Measurements from ENCODE around the gene SCGB1C1.

Gene SCGB1C1

DNA sequence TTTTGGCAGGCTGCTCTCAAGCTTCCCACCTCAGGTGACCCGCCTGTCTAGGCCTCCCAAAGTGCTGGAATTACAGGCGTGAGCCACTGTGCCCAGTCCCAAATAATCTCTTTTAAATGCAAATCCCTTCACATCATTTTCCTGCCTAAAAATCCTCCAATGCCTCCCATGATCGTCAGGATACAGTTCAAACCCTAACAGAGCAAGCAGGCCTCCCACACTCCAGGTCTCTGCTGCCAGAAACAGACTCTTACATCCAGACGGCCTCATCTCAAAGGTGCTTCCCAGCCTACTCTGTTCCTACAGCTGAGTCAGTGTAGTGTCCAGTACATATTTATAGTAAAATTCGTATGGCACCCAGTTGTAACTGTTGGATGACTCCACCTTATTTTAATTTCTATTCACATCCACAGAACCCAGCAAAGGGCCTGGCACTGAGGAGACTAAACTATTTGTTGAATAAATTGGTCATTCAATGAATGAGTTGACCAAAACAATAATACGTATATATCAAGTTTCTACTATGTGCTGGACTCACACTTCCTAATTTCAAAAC lies 35.0 kb downstream of the SCGB1C1 start:
- no peak overlapping the region for H3K23ac ChIP-seq (ENCODE audit: low read length)
- H2BK120ac ChIP-seq (ENCODE audit: insufficient read depth, low read length, poor library complexity) = no peak overlapping the region
- no CpG with 5 or more reads among the region's 6 CpGs for whole genome bisulfite sequencing (ENCODE audit: extremely low coverage, insufficient coverage, insufficient read length)
- no peaks in the 10 kb centered on the region for H3K4me1 ChIP-seq (ENCODE audit: control insufficient read depth in 1 of 2, insufficient read depth in 2 of 2, low read length in 2 of 2)
- no peak overlapping the region for H2BK5ac ChIP-seq (ENCODE audit: low read depth, low read length, poor library complexity)
- H2BK12ac ChIP-seq (ENCODE audit: low read length) = no peak overlapping the region
- DNase-seq = no peak
- H3K79me2 ChIP-seq (ENCODE audit: control insufficient read depth, insufficient read depth, low read length, poor library complexity) = no peaks in the 10 kb centered on the region
- H3K4me3 ChIP-seq (ENCODE audit: low read depth, low read length) = no peak overlapping the region
- H2AK5ac ChIP-seq (ENCODE audit: low read length) = no peak overlapping the region
- H3K9ac ChIP-seq (ENCODE audit: low read length) = no peak overlapping the region
- no peaks in the 10 kb centered on the region for H3K9me3 ChIP-seq (ENCODE audit: insufficient read depth, low read depth, low read length)
- no peaks in the 10 kb centered on the region for H3K27me3 ChIP-seq (ENCODE audit: insufficient read depth, low read length)
- H3K18ac ChIP-seq (ENCODE audit: low read length) = no peak overlapping the region
- no peak overlapping the region for H4K8ac ChIP-seq (ENCODE audit: low read depth, low read length)
- H3K4me2 ChIP-seq (ENCODE audit: low read length) = no peak overlapping the region
- H3K27ac ChIP-seq (ENCODE audit: low read depth, low read length) = no peak overlapping the region
- H3K79me1 ChIP-seq (ENCODE audit: low read length) = no peaks in the 10 kb centered on the region
- no peak overlapping the region for H3K14ac ChIP-seq (ENCODE audit: low read length)
- no peak overlapping the region for H2AFZ ChIP-seq (ENCODE audit: insufficient read depth, low read length, poor library complexity)
- no peak overlapping the region for H3K4ac ChIP-seq (ENCODE audit: low read depth, low read length)
- no peak overlapping the region for H4K91ac ChIP-seq (ENCODE audit: low read depth, low read length)
- peaks cover 0 to 4% of the 10 kb centered on the region in 2 experiments for H3K36me3 ChIP-seq (ENCODE audit: control insufficient read depth in 1 of 2, insufficient read depth in 2 of 2, low read length in 2 of 2)
- no peak overlapping the region for H4K12ac ChIP-seq (ENCODE audit: low read depth, low read length)

GRCh38 chr11:230431-230830 lies 37.6 kb downstream of the SCGB1C1 start:
- Histone ChIP-seq H4K12ac (ENCODE audit: low read depth, low read length) (no peak overlapping the region), H3K4me2 (ENCODE audit: low read length) (no peak overlapping the region)

DNA sequence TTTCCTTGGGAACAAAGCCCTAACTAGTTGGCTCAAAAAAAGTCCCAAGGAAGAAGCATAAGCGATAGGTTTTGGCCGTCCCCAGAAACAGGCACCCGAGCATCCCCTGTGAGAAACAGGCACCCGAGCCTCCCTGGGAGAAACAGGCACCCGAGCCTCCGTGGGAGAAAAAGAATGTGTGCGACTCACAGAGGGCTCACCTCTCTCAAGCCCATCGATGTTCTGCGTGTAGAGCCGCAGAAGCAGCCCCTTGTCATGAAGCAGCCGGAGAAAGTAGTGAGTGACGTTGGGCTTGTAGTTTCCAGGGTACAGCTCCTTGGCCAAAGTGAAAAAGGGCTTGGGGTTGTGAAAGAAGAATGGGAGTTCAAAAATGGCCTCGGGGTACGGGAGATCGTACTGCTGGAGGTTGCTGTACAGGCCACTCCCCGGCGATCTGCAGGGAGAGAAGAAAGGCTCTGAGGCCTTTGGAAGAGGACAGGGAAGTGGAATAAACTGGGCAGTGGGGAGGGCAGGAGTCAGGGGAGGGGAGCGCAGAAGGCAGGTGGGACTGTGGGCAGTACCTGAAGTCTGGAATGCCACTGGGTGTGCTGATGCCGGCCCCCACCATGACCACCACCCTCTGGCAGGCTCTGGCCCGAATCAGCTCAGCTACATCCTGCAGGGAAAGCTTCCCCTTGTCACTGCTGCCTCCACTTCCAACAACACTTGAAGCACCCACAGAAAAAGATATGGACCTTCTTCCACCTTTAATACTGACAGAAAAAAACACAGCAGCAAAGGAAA lies 40.1 kb downstream of the SCGB1C1 start:
- Histone ChIP-seq H3K18ac (ENCODE audit: low read length) (no peak overlapping the region), H3K36me3 (ENCODE audit: control insufficient read depth in 1 of 2, insufficient read depth in 2 of 2, low read length in 2 of 2) (peaks cover 0 to 4% of the 10 kb centered on the region in 2 experiments), H3K4me3 (ENCODE audit: low read depth, low read length) (no peak overlapping the region), H3K79me2 (ENCODE audit: control insufficient read depth, insufficient read depth, low read length, poor library complexity) (peaks cover 13% of the 10 kb centered on the region), H3K79me1 (ENCODE audit: low read length) (peaks cover 11% of the 10 kb centered on the region), H4K91ac (ENCODE audit: low read depth, low read length) (no peak overlapping the region), H3K9me3 (ENCODE audit: insufficient read depth, low read depth, low read length) (no peaks in the 10 kb centered on the region), H3K14ac (ENCODE audit: low read length) (no peak overlapping the region), H3K4ac (ENCODE audit: low read depth, low read length) (no peak overlapping the region), H3K4me2 (ENCODE audit: low read length) (no peak overlapping the region), H2AK5ac (ENCODE audit: low read length) (no peak overlapping the region), H2AFZ (ENCODE audit: insufficient read depth, low read length, poor library complexity) (no peak overlapping the region), H2BK5ac (ENCODE audit: low read depth, low read length, poor library complexity) (no peak overlapping the region), H3K27ac (ENCODE audit: low read depth, low read length) (no peak overlapping the region), H3K9ac (ENCODE audit: low read length) (no peak overlapping the region), H4K12ac (ENCODE audit: low read depth, low read length) (no peak overlapping the region), H2BK120ac (ENCODE audit: insufficient read depth, low read length, poor library complexity) (no peak overlapping the region), H2BK12ac (ENCODE audit: low read length) (peak overlapping the region; percentile 16), H4K8ac (ENCODE audit: low read depth, low read length) (no peak overlapping the region), H3K23ac (ENCODE audit: low read length) (no peak overlapping the region), H3K27me3 (ENCODE audit: insufficient read depth, low read length) (no peaks in the 10 kb centered on the region), H3K4me1 (ENCODE audit: control insufficient read depth in 1 of 2, insufficient read depth in 2 of 2, low read length in 2 of 2) (peaks cover 0 to 6% of the 10 kb centered on the region in 2 experiments)
- no peak for DNase-seq
- WGBS (ENCODE audit: extremely low coverage, insufficient coverage, insufficient read length) = no CpG with 5 or more reads among the region's 20 CpGs

More at GRCh38 chr11:230431-230830, 37.6 kb downstream of the SCGB1C1 start:
- Histone ChIP-seq H3K27ac (ENCODE audit: low read depth, low read length) (no peak overlapping the region), H3K9ac (ENCODE audit: low read length) (no peak overlapping the region), H4K91ac (ENCODE audit: low read depth, low read length) (no peak overlapping the region), H4K8ac (ENCODE audit: low read depth, low read length) (no peak overlapping the region), H3K36me3 (ENCODE audit: control insufficient read depth in 1 of 2, insufficient read depth in 2 of 2, low read length in 2 of 2) (peaks cover 0 to 4% of the 10 kb centered on the region in 2 experiments), H3K79me1 (ENCODE audit: low read length) (no peaks in the 10 kb centered on the region), H3K18ac (ENCODE audit: low read length) (no peak overlapping the region), H3K4me1 (ENCODE audit: control insufficient read depth in 1 of 2, insufficient read depth in 2 of 2, low read length in 2 of 2) (peaks cover 0 to 4% of the 10 kb centered on the region in 2 experiments), H3K9me3 (ENCODE audit: insufficient read depth, low read depth, low read length) (no peaks in the 10 kb centered on the region), H2BK5ac (ENCODE audit: low read depth, low read length, poor library complexity) (no peak overlapping the region), H2BK120ac (ENCODE audit: insufficient read depth, low read length, poor library complexity) (no peak overlapping the region), H3K4ac (ENCODE audit: low read depth, low read length) (no peak overlapping the region), H3K27me3 (ENCODE audit: insufficient read depth, low read length) (no peaks in the 10 kb centered on the region), H2AK5ac (ENCODE audit: low read length) (no peak overlapping the region), H3K4me3 (ENCODE audit: low read depth, low read length) (no peak overlapping the region), H2BK12ac (ENCODE audit: low read length) (no peak overlapping the region), H2AFZ (ENCODE audit: insufficient read depth, low read length, poor library complexity) (no peak overlapping the region), H3K23ac (ENCODE audit: low read length) (no peak overlapping the region), H3K79me2 (ENCODE audit: control insufficient read depth, insufficient read depth, low read length, poor library complexity) (no peaks in the 10 kb centered on the region), H3K14ac (ENCODE audit: low read length) (no peak overlapping the region)
- no CpG with 5 or more reads among the region's 10 CpGs for WGBS (ENCODE audit: extremely low coverage, insufficient coverage, insufficient read length)
- no peak for DNase-seq

DNA sequence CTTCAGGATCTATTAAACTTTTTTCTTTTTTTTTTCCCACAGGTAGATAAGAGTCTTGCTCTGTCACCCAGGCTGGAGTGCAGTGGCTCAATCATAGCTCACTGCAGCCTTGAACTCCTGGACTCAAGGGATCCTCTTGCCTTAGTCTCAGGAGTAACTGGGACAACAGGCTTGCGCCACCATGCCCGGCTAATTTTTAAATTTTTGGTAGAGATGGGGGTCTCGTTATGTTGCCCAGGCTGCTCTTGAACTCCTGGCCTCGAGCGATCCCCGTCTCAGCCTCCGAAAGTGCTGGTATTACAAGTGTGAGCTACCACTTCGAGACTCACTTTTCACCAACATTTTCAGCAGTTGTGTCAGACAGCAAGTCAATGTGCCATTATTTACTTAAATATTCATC lies 42.3 kb downstream of the SCGB1C1 start:
- H2BK12ac ChIP-seq (ENCODE audit: low read length) = no peak overlapping the region
- no peaks in the 10 kb centered on the region for H3K9me3 ChIP-seq (ENCODE audit: insufficient read depth, low read depth, low read length)
- no peak overlapping the region for H4K8ac ChIP-seq (ENCODE audit: low read depth, low read length)
- H2AFZ ChIP-seq (ENCODE audit: insufficient read depth, low read length, poor library complexity) = no peak overlapping the region
- H3K27ac ChIP-seq (ENCODE audit: low read depth, low read length) = no peak overlapping the region
- no CpG with 5 or more reads among the region's 8 CpGs for WGBS (ENCODE audit: extremely low coverage, insufficient coverage, insufficient read length)
- H3K79me2 ChIP-seq (ENCODE audit: control insufficient read depth, insufficient read depth, low read length, poor library complexity) = peaks cover 13% of the 10 kb centered on the region
- H2BK5ac ChIP-seq (ENCODE audit: low read depth, low read length, poor library complexity) = no peak overlapping the region
- no peak overlapping the region for H2BK120ac ChIP-seq (ENCODE audit: insufficient read depth, low read length, poor library complexity)
- H4K12ac ChIP-seq (ENCODE audit: low read depth, low read length) = no peak overlapping the region
- H3K18ac ChIP-seq (ENCODE audit: low read length) = no peak overlapping the region
- H2AK5ac ChIP-seq (ENCODE audit: low read length) = no peak overlapping the region
- no peak overlapping the region for H3K4ac ChIP-seq (ENCODE audit: low read depth, low read length)
- H3K27me3 ChIP-seq (ENCODE audit: insufficient read depth, low read length) = no peaks in the 10 kb centered on the region
- H3K4me1 ChIP-seq (ENCODE audit: control insufficient read depth in 1 of 2, insufficient read depth in 2 of 2, low read length in 2 of 2) = peaks cover 0 to 6% of the 10 kb centered on the region in 2 experiments
- H3K4me2 ChIP-seq (ENCODE audit: low read length) = no peak overlapping the region
- no peak overlapping the region for H3K4me3 ChIP-seq (ENCODE audit: low read depth, low read length)
- H3K36me3 ChIP-seq (ENCODE audit: control insufficient read depth in 1 of 2, insufficient read depth in 2 of 2, low read length in 2 of 2) = peaks cover 4 to 5% of the 10 kb centered on the region in 2 experiments
- H3K23ac ChIP-seq (ENCODE audit: low read length) = no peak overlapping the region
- no peak for DNase-seq
- no peak overlapping the region for H3K9ac ChIP-seq (ENCODE audit: low read length)
- no peak overlapping the region for H4K91ac ChIP-seq (ENCODE audit: low read depth, low read length)
- no peak overlapping the region for H3K14ac ChIP-seq (ENCODE audit: low read length)
- peaks cover 11% of the 10 kb centered on the region for H3K79me1 ChIP-seq (ENCODE audit: low read length)
